SIG-M5 treated with dmso at 0.1 percent for 504 hours (cell line): ENCODE measurements around the gene PLAU.
A peak's percentile ranks its signal among the peaks of the same experiment; 100 is the strongest.
"Not testable (repeated sequence)": the region's sequence is repeated elsewhere in the genome, so short reads cannot be mapped to it uniquely, and the experiment has no call there.

ENCODE experiments used
- DNase-seq: peaks from one replicate; lab custom pipeline; 2025; ENCODE audit not compliant: unreplicated experiment; lab: John Stamatoyannopoulos, UW

PLAU gene

GRCh38 chr10:73895381-73895780 lies 15.6 kb upstream of the PLAU start:
- not testable (repeated sequence) for DNase-seq

GRCh38 chr10:73897693-73898092 lies 13.2 kb upstream of the PLAU start:
- no peak for DNase-seq

- DNase-seq = no peak
These were observed 12.1 kb upstream of the PLAU start for GRCh38 chr10:73898730-73899410.

- DNase-seq = no peak
These were observed 11.5 kb upstream of the PLAU start for GRCh38 chr10:73899423-73899822.

- DNase-seq = no peak
These were observed 10.9 kb upstream of the PLAU start for GRCh38 chr10:73900064-73900463.

GRCh38 chr10:73901261-73901660 lies 9.7 kb upstream of the PLAU start:
- DNase-seq = no peak

GRCh38 chr10:73902351-73902750 lies 8.6 kb upstream of the PLAU start:
- no peak for DNase-seq

GRCh38 chr10:73905256-73906020 lies 5.5 kb upstream of the PLAU start:
- DNase-seq = no peak

GRCh38 chr10:73906524-73907447 lies 4.1 kb upstream of the PLAU start:
- peak; percentile 80 for DNase-seq

GRCh38 chr10:73907841-73908517 lies 3.0 kb upstream of the PLAU start:
- DNase-seq = peak; percentile 94

GRCh38 chr10:73908853-73909539 lies 1.9 kb upstream of the PLAU start:
- DNase-seq = peak; percentile 89

- DNase-seq = no peak
These were observed 1.3 kb upstream of the PLAU start for GRCh38 chr10:73909540-73910115.

- DNase-seq = peak; percentile 39
These were observed 550 bp upstream of the PLAU start for GRCh38 chr10:73910401-73910763.

GRCh38 chr10:73911553-73912004 lies 647 bp downstream of the PLAU start:
- DNase-seq = no peak

- no peak for DNase-seq
These were observed 3.1 kb downstream of the PLAU start for GRCh38 chr10:73914036-73914435.

- DNase-seq = no peak
These were observed 4.4 kb downstream of the PLAU start for GRCh38 chr10:73915206-73915851.

- DNase-seq = peak; percentile 19
These were observed 6.0 kb downstream of the PLAU start for GRCh38 chr10:73916761-73917470.

GRCh38 chr10:73917566-73918305 lies 6.8 kb downstream of the PLAU start:
- no peak for DNase-seq
